ENCODE measurements around the gene SNTA1. TPM values are rescaled to one million over a fixed set of nuclear protein-coding genes. Genes with fewer than 3 reads are reported as not detected.

SNTA1 gene
- total and polyA plus RNA-seq, 2 of the 13 experiments (the other 11 are each of a cell fraction or from before 2014, with no cell fraction given) = 16.4 to 18.3 TPM

- TF ChIP-seq ZNF280D (CRISPR knock-in tag; IDR thresholded peaks at IDR 0.05) (peak; percentile 98), ZKSCAN1 (IDR thresholded peaks at IDR 0.05; ENCODE audit: low read length) (peak; percentile 86), ARID3A (IDR thresholded peaks at IDR 0.05; ENCODE audit: low read depth, low read length) (peak; percentile 60), ZNF17 (CRISPR knock-in tag; IDR thresholded peaks at IDR 0.05) (no peak), ZFP1 (CRISPR knock-in tag; IDR thresholded peaks at IDR 0.05) (peak; percentile 98), ZNF747 (CRISPR knock-in tag; IDR thresholded peaks at IDR 0.05; ENCODE audit: borderline replicate concordance) (peak; percentile 99), HOXA3 (CRISPR knock-in tag; IDR thresholded peaks at IDR 0.05) (peak; percentile 99), ZNF780A (CRISPR knock-in tag; IDR thresholded peaks at IDR 0.05) (peak; percentile 98), ZNF737 (CRISPR knock-in tag; IDR thresholded peaks at IDR 0.05; ENCODE audit: borderline replicate concordance) (peak; percentile 97; the same call in 1 of the 2 replicates), ZNF138 (CRISPR knock-in tag; IDR thresholded peaks at IDR 0.05; ENCODE audit: low read depth) (peak; percentile 99), ZNF547 (CRISPR knock-in tag; IDR thresholded peaks at IDR 0.05) (peak; percentile 96; the same call in 1 of the 2 replicates), SKI (IDR thresholded peaks at IDR 0.05; ENCODE audit: partially characterized antibody) (peak; percentile 45), TEF (CRISPR knock-in tag; IDR thresholded peaks at IDR 0.05) (peak; percentile 74)
- TF ChIP-seq, protein P1, sequence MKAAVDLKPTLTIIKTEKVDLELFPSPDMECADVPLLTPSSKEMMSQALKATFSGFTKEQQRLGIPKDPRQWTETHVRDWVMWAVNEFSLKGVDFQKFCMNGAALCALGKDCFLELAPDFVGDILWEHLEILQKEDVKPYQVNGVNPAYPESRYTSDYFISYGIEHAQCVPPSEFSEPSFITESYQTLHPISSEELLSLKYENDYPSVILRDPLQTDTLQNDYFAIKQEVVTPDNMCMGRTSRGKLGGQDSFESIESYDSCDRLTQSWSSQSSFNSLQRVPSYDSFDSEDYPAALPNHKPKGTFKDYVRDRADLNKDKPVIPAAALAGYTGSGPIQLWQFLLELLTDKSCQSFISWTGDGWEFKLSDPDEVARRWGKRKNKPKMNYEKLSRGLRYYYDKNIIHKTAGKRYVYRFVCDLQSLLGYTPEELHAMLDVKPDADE (CRISPR knock-in tag; IDR thresholded peaks at IDR 0.05) = 0 out of 2 replicates have a peak, but pooled peaks have one; percentile 83
- TF ChIP-seq, protein P2, sequence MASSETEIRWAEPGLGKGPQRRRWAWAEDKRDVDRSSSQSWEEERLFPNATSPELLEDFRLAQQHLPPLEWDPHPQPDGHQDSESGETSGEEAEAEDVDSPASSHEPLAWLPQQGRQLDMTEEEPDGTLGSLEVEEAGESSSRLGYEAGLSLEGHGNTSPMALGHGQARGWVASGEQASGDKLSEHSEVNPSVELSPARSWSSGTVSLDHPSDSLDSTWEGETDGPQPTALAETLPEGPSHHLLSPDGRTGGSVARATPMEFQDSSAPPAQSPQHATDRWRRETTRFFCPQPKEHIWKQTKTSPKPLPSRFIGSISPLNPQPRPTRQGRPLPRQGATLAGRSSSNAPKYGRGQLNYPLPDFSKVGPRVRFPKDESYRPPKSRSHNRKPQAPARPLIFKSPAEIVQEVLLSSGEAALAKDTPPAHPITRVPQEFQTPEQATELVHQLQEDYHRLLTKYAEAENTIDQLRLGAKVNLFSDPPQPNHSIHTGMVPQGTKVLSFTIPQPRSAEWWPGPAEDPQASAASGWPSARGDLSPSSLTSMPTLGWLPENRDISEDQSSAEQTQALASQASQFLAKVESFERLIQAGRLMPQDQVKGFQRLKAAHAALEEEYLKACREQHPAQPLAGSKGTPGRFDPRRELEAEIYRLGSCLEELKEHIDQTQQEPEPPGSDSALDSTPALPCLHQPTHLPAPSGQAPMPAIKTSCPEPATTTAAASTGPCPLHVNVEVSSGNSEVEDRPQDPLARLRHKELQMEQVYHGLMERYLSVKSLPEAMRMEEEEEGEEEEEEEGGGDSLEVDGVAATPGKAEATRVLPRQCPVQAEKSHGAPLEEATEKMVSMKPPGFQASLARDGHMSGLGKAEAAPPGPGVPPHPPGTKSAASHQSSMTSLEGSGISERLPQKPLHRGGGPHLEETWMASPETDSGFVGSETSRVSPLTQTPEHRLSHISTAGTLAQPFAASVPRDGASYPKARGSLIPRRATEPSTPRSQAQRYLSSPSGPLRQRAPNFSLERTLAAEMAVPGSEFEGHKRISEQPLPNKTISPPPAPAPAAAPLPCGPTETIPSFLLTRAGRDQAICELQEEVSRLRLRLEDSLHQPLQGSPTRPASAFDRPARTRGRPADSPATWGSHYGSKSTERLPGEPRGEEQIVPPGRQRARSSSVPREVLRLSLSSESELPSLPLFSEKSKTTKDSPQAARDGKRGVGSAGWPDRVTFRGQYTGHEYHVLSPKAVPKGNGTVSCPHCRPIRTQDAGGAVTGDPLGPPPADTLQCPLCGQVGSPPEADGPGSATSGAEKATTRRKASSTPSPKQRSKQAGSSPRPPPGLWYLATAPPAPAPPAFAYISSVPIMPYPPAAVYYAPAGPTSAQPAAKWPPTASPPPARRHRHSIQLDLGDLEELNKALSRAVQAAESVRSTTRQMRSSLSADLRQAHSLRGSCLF (CRISPR knock-in tag; IDR thresholded peaks at IDR 0.05; ENCODE audit: borderline replicate concordance) = no peak
- TF ChIP-seq, protein P3, sequence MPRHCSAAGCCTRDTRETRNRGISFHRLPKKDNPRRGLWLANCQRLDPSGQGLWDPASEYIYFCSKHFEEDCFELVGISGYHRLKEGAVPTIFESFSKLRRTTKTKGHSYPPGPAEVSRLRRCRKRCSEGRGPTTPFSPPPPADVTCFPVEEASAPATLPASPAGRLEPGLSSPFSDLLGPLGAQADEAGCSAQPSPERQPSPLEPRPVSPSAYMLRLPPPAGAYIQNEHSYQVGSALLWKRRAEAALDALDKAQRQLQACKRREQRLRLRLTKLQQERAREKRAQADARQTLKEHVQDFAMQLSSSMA (CRISPR knock-in tag; IDR thresholded peaks at IDR 0.05) = peak; percentile 88
These were observed 42.2 kb downstream of the SNTA1 start, which contains the start of gene CDK5RAP1 (continued) for GRCh38 chr20:33401184-33401920.
